GM12801 (cell line): ENCODE data around the gene SCAF1.

Experiments
- TF ChIP-seq, protein P1 (sequence below): IDR thresholded peaks from one replicate; pipeline ENCODE4 v1.5.1; 2011; ENCODE audit warnings: control low read depth; ENCODE audit not compliant: insufficient read length; ENCODE audit errors: extremely low read depth

SCAF1 gene

GRCh38 chr19:49654581-49654980, 12.6 kb downstream of the SCAF1 start:
- TF ChIP-seq, protein P1, sequence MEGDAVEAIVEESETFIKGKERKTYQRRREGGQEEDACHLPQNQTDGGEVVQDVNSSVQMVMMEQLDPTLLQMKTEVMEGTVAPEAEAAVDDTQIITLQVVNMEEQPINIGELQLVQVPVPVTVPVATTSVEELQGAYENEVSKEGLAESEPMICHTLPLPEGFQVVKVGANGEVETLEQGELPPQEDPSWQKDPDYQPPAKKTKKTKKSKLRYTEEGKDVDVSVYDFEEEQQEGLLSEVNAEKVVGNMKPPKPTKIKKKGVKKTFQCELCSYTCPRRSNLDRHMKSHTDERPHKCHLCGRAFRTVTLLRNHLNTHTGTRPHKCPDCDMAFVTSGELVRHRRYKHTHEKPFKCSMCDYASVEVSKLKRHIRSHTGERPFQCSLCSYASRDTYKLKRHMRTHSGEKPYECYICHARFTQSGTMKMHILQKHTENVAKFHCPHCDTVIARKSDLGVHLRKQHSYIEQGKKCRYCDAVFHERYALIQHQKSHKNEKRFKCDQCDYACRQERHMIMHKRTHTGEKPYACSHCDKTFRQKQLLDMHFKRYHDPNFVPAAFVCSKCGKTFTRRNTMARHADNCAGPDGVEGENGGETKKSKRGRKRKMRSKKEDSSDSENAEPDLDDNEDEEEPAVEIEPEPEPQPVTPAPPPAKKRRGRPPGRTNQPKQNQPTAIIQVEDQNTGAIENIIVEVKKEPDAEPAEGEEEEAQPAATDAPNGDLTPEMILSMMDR = no peak

DNA sequence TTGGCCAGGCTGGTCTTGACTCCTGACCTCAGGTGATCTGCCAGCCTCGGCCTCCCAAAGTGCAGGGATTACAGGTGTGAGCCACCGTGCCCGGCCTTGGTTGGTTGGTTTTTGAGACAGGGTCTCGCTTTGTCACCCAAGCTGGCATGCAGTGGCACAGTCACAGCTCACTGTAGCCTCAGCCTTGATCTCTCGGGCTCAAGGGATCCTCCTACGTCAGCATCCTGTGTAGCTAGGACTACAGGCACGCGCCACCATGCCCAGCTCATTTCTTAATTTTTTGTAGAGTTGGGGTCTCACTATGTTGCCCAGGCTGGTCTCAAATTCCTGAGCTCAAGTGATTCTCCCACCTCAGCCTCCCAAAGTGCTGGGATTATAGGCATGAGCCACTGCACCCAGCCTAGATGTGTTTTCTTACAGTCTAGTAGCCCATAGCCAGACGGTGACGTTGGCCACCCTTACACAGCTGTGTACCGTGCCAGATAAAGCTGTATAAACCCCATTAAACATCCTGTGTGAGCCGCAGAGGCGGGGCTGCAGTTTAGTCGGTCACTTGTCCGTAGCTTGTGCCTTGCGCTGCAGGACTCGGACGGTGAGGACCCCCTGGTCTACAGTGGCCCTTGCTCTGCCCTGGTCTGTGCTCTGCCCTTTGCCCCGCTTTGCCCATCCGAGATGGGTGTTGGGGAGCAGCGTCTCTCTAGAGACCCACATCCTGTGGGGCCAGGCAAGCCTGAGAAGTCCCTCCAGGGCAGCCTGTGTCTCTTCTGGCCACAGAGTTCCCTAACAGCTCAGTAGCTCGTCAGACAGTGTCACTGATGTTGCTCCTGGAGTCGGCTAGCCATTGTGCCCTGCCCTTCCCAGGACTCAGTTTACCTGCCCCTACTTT, 13.8 kb downstream of the SCAF1 start:
- TF ChIP-seq, protein P1 = no peak

DNA sequence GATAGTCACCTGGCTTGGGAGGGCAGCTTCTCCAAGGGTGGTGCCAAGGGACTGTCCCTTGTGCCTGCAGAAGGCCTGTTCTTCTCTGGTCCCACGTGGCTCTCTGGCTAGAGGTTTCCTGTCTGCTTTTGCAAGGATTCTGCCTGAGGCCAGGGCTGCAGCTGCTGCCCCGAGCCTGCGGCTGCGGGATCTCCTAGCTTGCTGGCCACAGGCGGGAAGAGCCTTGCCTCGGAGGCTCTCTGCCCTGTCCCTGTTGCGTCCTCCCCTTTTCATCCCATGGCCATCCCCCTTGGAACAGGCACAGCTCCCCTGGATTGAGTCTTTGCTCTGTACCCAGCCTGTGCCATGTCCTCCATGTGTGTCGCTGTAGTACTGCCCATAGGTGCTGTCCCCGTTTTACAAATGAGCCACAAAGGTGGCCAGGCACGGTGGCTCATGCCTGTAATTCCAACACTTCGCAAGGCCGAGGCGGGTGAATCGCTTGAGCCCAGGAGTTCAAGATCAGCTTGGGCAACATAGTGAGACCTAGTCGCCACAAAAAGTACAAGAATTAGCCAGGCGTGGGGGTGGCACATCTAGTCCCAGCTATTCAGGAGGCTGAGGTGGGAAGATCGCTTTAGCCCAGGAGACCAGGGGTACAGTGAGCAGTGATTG, 14.6 kb downstream of the SCAF1 start:
- TF ChIP-seq, protein P1 = no peak

- TF ChIP-seq, protein P1 = no peak
Observed at GRCh38 chr19:49657493-49658138, 15.6 kb downstream of the SCAF1 start.

DNA sequence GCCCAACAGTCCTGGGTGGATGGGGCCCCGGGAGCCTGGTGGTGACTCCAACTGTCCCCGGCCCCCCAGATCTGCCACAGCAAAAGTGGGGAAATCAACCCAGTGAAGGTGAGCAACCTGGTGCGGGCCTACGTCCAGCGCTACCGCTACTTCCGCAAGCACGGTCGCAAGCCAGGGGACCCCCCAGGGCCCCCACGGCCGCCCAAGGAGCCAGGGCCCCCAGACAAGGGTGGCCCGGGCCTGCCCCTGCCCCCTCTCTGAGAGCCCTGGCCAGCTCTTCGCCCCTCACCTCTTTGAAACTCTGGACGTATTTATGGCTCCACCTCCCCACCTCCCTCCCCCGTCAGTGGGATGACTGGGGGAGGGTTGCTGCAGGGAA, 16.1 kb downstream of the SCAF1 start:
- TF ChIP-seq, protein P1 = no peak

GRCh38 chr19:49658566-49659442, 16.8 kb downstream of the SCAF1 start:
- TF ChIP-seq, protein P1 = no peak
